Liver (tissue), 3 donors: Measurements from ENCODE around the gene SLC37A2.

ENCODE experiments used
- ATF3 ChIP-seq: IDR thresholded peaks from 2 replicates; pipeline ENCODE4 v1.6.1; 2016; ENCODE audit warnings: antibody characterized with exemption
- CTCF ChIP-seq: fragments of 150-350 bp; IDR thresholded peaks from 2 replicates; pipeline ENCODE4 v1.5.1; 2017; ENCODE audit warnings: improper control_type of control experiment, low read depth, low read length; ENCODE audit not compliant: missing input control
- FOXA1 ChIP-seq: IDR thresholded peaks from 2 replicates; pipeline ENCODE4 v1.6.1; 2016; ENCODE audit warnings: antibody characterized with exemption
- REST ChIP-seq: IDR thresholded peaks from 2 replicates; pipeline ENCODE4 v1.6.1; 2016; ENCODE audit warnings: antibody characterized with exemption, mild to moderate bottlenecking
- donor health status: healthy.
- donor health status: healthy.

- TF ChIP-seq ATF3 (no peak), CTCF (no peak), FOXA1 (no peak), REST (no peak)
Observed at GRCh38 chr11:125093502-125093901, 30.4 kb downstream of the SLC37A2 start.
